Endodermal cell (in vitro differentiated cells): ENCODE results near the gene NETO2. TPM values are rescaled to one million over a fixed set of nuclear protein-coding genes. Genes with fewer than 3 reads are reported as not detected.
A peak's percentile ranks its signal among the peaks of the same experiment; 100 is the strongest.
"Not testable (repeated sequence)": the region's sequence is repeated elsewhere in the genome, so short reads cannot be mapped to it uniquely, and the experiment has no call there.

ENCODE experiments used
- DNase-seq: peaks from one replicate; pipeline ENCODE4 v3.0.0-alpha.2; 2017
- H3K27ac ChIP-seq: 2 replicates; pipeline ENCODE4 v1.5.1; 2013; ENCODE audit warnings: mild to moderate bottlenecking, low read depth, low read length, moderate library complexity
- H3K27me3 ChIP-seq: 2 replicates; pipeline ENCODE4 v1.6.1; 2013; ENCODE audit warnings: mild to moderate bottlenecking, low read length, moderate library complexity; ENCODE audit not compliant: insufficient read depth, control insufficient read depth, poor library complexity, severe bottlenecking
- H3K36me3 ChIP-seq: 2 replicates; pipeline ENCODE4 v1.7.0; 2013; ENCODE audit warnings: mild to moderate bottlenecking, low read length, moderate library complexity; ENCODE audit not compliant: control insufficient read depth, insufficient read depth
- H3K4me1 ChIP-seq: one replicate; pipeline ENCODE4 v1.7.0; 2013; ENCODE audit warnings: low read length; ENCODE audit not compliant: control insufficient read depth, insufficient read depth
- H3K4me3 ChIP-seq: 2 replicates; pipeline ENCODE4 v1.5.1; 2013; ENCODE audit warnings: mild to moderate bottlenecking, low read length, moderate library complexity
- H3K9ac ChIP-seq: 2 replicates; pipeline ENCODE4 v1.6.1; 2013; ENCODE audit warnings: mild to moderate bottlenecking, low read length, moderate library complexity; ENCODE audit not compliant: poor library complexity, severe bottlenecking; ENCODE audit errors: extremely low read depth
- H3K9me3 ChIP-seq: 2 replicates; pipeline ENCODE4 v1.6.1; 2013; ENCODE audit warnings: mild to moderate bottlenecking, low read length, moderate library complexity; ENCODE audit not compliant: control insufficient read depth
- H3K27ac Mint-ChIP-seq: 2 replicates; pipeline ENCODE4 v1.8.0; 2020; ENCODE audit warnings: mixed read lengths
- H3K27me3 Mint-ChIP-seq: 2 replicates; pipeline ENCODE4 v1.8.0; 2021; ENCODE audit warnings: mild to moderate bottlenecking, mixed read lengths; ENCODE audit not compliant: insufficient read depth
- H3K36me3 Mint-ChIP-seq: 2 replicates; pipeline ENCODE4 v1.8.0; 2020; ENCODE audit warnings: low read depth, mixed read lengths
- H3K4me1 Mint-ChIP-seq: 2 replicates; pipeline ENCODE4 v1.8.0; 2020; ENCODE audit warnings: mixed read lengths
- H3K4me3 Mint-ChIP-seq: 2 replicates; pipeline ENCODE4 v1.8.0; 2020; ENCODE audit warnings: mild to moderate bottlenecking, moderate library complexity, mixed read lengths
- H3K9me3 Mint-ChIP-seq: 2 replicates; pipeline ENCODE4 v1.8.0; 2020; ENCODE audit warnings: mild to moderate bottlenecking, mixed read lengths
- CTCF ChIP-seq: fragments of 200-600 bp; sonication (generic); conservative IDR thresholded peaks from 2 replicates; pipeline ENCODE4 v1.5.0; 2021; ENCODE audit warnings: antibody characterized with exemption, mild to moderate bottlenecking
- WGBS, 2 experiments: methylation state at CpG; one replicate each; pipeline versions ENCODE4 v1.1.5 to v1.1.7; 2013; ENCODE audit warnings: missing lambda C conversion rate in 2 of 2, mixed read lengths in 1 of 2; ENCODE audit not compliant: insufficient coverage in 1 of 2, insufficient read length in 1 of 2; 5-methylcytosine and 5-hydroxymethylcytosine counted together
- total RNA-seq, 2 donors: library from RNA; stranded (reverse); fragmentation: NEBNext Ultra II Directional in 1 of 2; extraction: Animal tissue kit (Norgen Biotek cat#: 25700) in 1 of 2; gene quantifications; 2 replicates in 1 of 2; 3 replicates in 1 of 2; pipeline ENCODE4 v1.2.1, GENCODE V29; 2021

Gene NETO2
- total RNA-seq, 2 donors from 2014 or later, result 18.4 to 36.3 TPM

GRCh38 chr16:47059991-47060390 lies 83.8 kb downstream of the NETO2 start:
- peak; percentile 56 for TF ChIP-seq CTCF
- Histone ChIP-seq H3K36me3 (no peaks in the 10 kb centered on the region), H3K9ac (no peak overlapping the region), H3K27ac (no peak overlapping the region), H3K9me3 (peaks cover 19% of the 10 kb centered on the region), H3K4me3 (no peak overlapping the region), H3K27me3 (no peaks in the 10 kb centered on the region), H3K4me1 (no peaks in the 10 kb centered on the region)
- H3K4me3 Mint-ChIP-seq, result no peak overlapping the region
- H3K4me1 Mint-ChIP-seq, result no peaks in the 10 kb centered on the region
- peaks cover 3% of the 10 kb centered on the region for H3K27me3 Mint-ChIP-seq
- no peaks in the 10 kb centered on the region for H3K36me3 Mint-ChIP-seq
- H3K9me3 Mint-ChIP-seq, result peaks cover 23% of the 10 kb centered on the region
- no peak overlapping the region for H3K27ac Mint-ChIP-seq
- DNase-seq, result peak; percentile 46
- 90 to 92% methylated on average over 4 to 6 of the region's 7 CpGs for WGBS, 2 experiments

- DNase-seq, H3K36me3 Mint-ChIP-seq, H3K27ac Mint-ChIP-seq, H3K4me1 Mint-ChIP-seq, H3K9ac ChIP-seq, H3K4me3 Mint-ChIP-seq, H3K27me3 Mint-ChIP-seq, H3K4me1 ChIP-seq, H3K4me3 ChIP-seq, H3K36me3 ChIP-seq, H3K27me3 ChIP-seq, H3K27ac ChIP-seq: not testable (repeated sequence)
- peaks cover 18% of the 10 kb centered on the region for H3K9me3 ChIP-seq
- WGBS, 2 experiments, result 68 to 97% methylated on average over 2 of the region's 2 CpGs
- peaks cover 22% of the 10 kb centered on the region for H3K9me3 Mint-ChIP-seq
Measured at GRCh38 chr16:47059130-47059529, 84.6 kb downstream of the NETO2 start.

GRCh38 chr16:47058295-47059086 lies 85.3 kb downstream of the NETO2 start:
- no peak overlapping the region for H3K4me3 ChIP-seq
- H3K9ac ChIP-seq, result no peak overlapping the region
- Mint-ChIP-seq H3K36me3 (no peaks in the 10 kb centered on the region), H3K9me3 (peaks cover 17% of the 10 kb centered on the region), H3K27me3 (peaks cover 3% of the 10 kb centered on the region), H3K4me1 (no peaks in the 10 kb centered on the region), H3K4me3 (no peak overlapping the region), H3K27ac (no peak overlapping the region)
- no peaks in the 10 kb centered on the region for H3K36me3 ChIP-seq
- no peak overlapping the region for H3K27ac ChIP-seq
- DNase-seq, result peak; percentile 14
- no peaks in the 10 kb centered on the region for H3K4me1 ChIP-seq
- no peak for TF ChIP-seq CTCF
- 95 to 97% methylated on average over 10 to 14 of the region's 14 CpGs for WGBS, 2 experiments
- no peaks in the 10 kb centered on the region for H3K27me3 ChIP-seq
- H3K9me3 ChIP-seq, result peaks cover 12% of the 10 kb centered on the region
